Psoas muscle (tissue), 8 donors: ENCODE results near the gene AKAP6. TPM values are rescaled to one million over a fixed set of nuclear protein-coding genes. Genes with fewer than 3 reads are reported as not detected.

Experiments
- ATAC-seq, 4 donors: fragments of 200-7000 bp; cut with Tn5 transposase; one replicate each; pipeline ENCODE4 v1.9.1; 2020; ENCODE audit warnings: moderate library complexity in 3 of 4, mild to moderate bottlenecking in 2 of 4
- DNase-seq, 2 donors: peaks; one replicate each; pipeline ENCODE4 v3.0.0-alpha.2; 2020
- H3K27ac ChIP-seq: fragments of 200-600 bp; one replicate; pipeline ENCODE4 v1.8.0; 2022
- H3K27me3 ChIP-seq, 3 donors: fragments of 200-600 bp in 1 of 3; one replicate each; pipeline versions ENCODE4 v1.6.1 to v1.8.0; 2013 to 2022; ENCODE audit warnings: low read length in 2 of 3, mild to moderate bottlenecking in 2 of 3, moderate library complexity in 1 of 3; ENCODE audit not compliant: insufficient read depth in 3 of 3
- H3K36me3 ChIP-seq, 2 donors: fragments of 200-600 bp in 1 of 2; one replicate each; pipeline versions ENCODE4 v1.6.1 to v1.8.0; 2013 to 2022; ENCODE audit warnings: low read depth in 1 of 2, mild to moderate bottlenecking in 1 of 2, moderate library complexity in 1 of 2; ENCODE audit not compliant: insufficient read depth in 1 of 2
- H3K4me1 ChIP-seq: fragments of 200-600 bp; one replicate; pipeline ENCODE4 v1.8.0; 2022
- H3K4me3 ChIP-seq: fragments of 200-600 bp; one replicate; pipeline ENCODE4 v1.8.0; 2022; ENCODE audit warnings: mild to moderate bottlenecking
- H3K9me3 ChIP-seq: fragments of 200-600 bp; one replicate; pipeline ENCODE4 v1.8.0; 2022
- CTCF ChIP-seq: fragments of 200-600 bp; IDR thresholded peaks from one replicate; pipeline ENCODE4 v1.8.0; 2022; ENCODE audit warnings: antibody characterized with exemption
- WGBS, 3 donors: extraction: QIAGEN DNeasy Blood & Tissue Kit; methylation state at CpG; one replicate each; pipeline versions ENCODE4 v1.1.6 to v1.1.7; 2013; 5-methylcytosine and 5-hydroxymethylcytosine counted together
- intact Hi-C, 2 donors: fragments of 100-400 bp; cut with DNase I; formaldehyde crosslinking; loops; one replicate each; pipeline versions ENCODE4 v1.11.0 to v1.14.2; 2022
- polyA plus RNA-seq, 3 donors: library from polyadenylated mRNA; stranded (reverse); fragments of 200-250 nt; gene quantifications; one replicate each; pipeline ENCODE4 v1.2.3, GENCODE V29; 2013
- total RNA-seq, 4 donors: library from RNA; stranded (reverse); fragmentation: NEBNext Ultra II Directional in 2 of 4; extraction: Animal tissue kit (Norgen Biotek cat#: 25700) in 2 of 4; gene quantifications; one replicate each; pipeline versions ENCODE4 v1.2.1 to v1.2.4, GENCODE V29; 2021 to 2023
- donor health status: healthy with polysubstance abuse.
- donor health status: DM: no; HTN: no; CAD: no; lungs with moderate emphysema.
- donor health status: Bipolar disorder and iron deficiency.
- donor health status: healthy.
- donor health status: DM: yes; HTN: yes; CAD: no.
- donor health status: DM: no; HTN: no; CAD: no.
- donor health status: DM: no; HTN: no; CAD: no.
- donor health status: DM: yes; HTN: yes; CAD: no.

Gene AKAP6
- total and polyA plus RNA-seq, 7 donors, result 9.1 to 173 (median 113) TPM

- intact Hi-C loops, result loop anchor here (10.0 kb wide), 2 partner anchors 51 to 111 kb away; no protein-coding TSS in a partner anchor
- H3K4me3 ChIP-seq, result no peak overlapping the region
- WGBS, 3 donors, result 4 to 15% (median 12%) methylated on average over 1 of the region's 1 CpG
- peak overlapping the region; percentile 7 for H3K27ac ChIP-seq
- H3K9me3 ChIP-seq, result no peaks in the 10 kb centered on the region
- TF ChIP-seq CTCF, result no peak
- H3K4me1 ChIP-seq, result peaks cover 75% of the 10 kb centered on the region
- H3K36me3 ChIP-seq, result no peaks in the 10 kb centered on the region
- DNase-seq (no peak), ATAC-seq (peak; percentile 68 to 84 (median 82))
- H3K27me3 ChIP-seq, result no peaks in the 10 kb centered on the region
These were observed 264.3 kb downstream of the AKAP6 start for GRCh38 chr14:32593290-32593942.

DNA sequence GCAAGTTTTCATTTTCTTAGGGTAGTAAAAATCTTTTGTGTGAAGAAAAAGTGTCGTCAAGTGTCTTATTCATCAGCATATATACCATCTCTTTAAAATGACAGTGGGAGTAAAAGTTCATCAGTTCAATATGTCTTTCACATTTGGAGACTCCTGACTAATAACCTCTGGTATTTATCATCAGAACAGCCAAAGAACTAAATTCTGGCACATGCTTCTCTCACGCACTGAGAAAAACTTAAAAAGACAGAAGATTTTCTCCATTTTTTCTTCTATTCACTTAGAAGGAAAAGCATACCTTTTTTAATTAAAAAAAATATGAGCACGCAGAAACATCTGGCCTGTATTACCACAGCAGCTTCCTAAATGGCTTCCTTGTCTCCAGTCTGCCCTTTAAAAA is 265.7 kb downstream of the AKAP6 start:
- ATAC-seq (no peak), DNase-seq (no peak)
- intact Hi-C loops, result loop anchor here (10.0 kb wide), 2 partner anchors 50 to 110 kb away; no protein-coding TSS in a partner anchor
- Histone ChIP-seq H3K36me3 (peaks cover 0 to 6% of the 10 kb centered on the region in 2 donors), H3K27me3 (no peaks in the 10 kb centered on the region), H3K4me3 (no peak overlapping the region), H3K9me3 (no peaks in the 10 kb centered on the region), H3K4me1 (peaks cover 65% of the 10 kb centered on the region), H3K27ac (no peak overlapping the region)
- 61 to 67% (median 66%) methylated on average over 3 of the region's 3 CpGs for whole genome bisulfite sequencing, 3 donors
- TF ChIP-seq CTCF, result no peak

GRCh38 chr14:32595497-32595896 is 266.4 kb downstream of the AKAP6 start:
- DNase-seq (no peak), ATAC-seq (no peak)
- intact Hi-C loops, result loop anchor here (10.0 kb wide), 2 partner anchors 49 to 109 kb away; no protein-coding TSS in a partner anchor
- H3K4me1 ChIP-seq, result peaks cover 58% of the 10 kb centered on the region
- H3K36me3 ChIP-seq, result peaks cover 0 to 13% of the 10 kb centered on the region in 2 donors
- no peak overlapping the region for H3K27ac ChIP-seq
- H3K4me3 ChIP-seq, result no peak overlapping the region
- H3K9me3 ChIP-seq, result no peaks in the 10 kb centered on the region
- WGBS, 3 donors, result 88 to 98% (median 94%) methylated on average over 4 of the region's 4 CpGs
- no peak for TF ChIP-seq CTCF
- H3K27me3 ChIP-seq, result no peaks in the 10 kb centered on the region

DNA sequence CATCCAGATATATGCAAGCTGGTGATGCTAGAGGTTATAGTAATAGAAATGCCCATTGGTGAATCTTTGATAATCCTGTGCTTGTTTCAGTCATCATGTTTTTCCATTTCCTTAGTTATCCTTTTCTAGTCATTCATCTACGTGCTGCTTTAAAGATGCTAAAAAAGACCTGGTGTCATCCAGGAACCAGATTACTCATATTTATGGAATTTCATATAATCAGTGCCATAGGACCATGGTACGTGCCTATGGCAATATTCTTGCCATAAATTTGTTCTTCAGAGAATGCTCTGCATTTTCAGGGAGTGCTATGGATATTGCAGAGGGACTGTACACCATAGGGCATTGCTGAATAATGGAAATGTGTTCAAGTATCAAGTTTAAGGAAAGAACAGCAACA is 267.3 kb downstream of the AKAP6 start:
- 70 to 85% (median 74%) methylated on average over 2 of the region's 2 CpGs for WGBS, 3 donors
- ATAC-seq (no peak), DNase-seq (no peak)
- intact Hi-C loops, result loop anchor here (10.0 kb wide), 2 partner anchors 48 to 108 kb away; no protein-coding TSS in a partner anchor
- peaks cover 53% of the 10 kb centered on the region for H3K4me1 ChIP-seq
- no peak overlapping the region for H3K27ac ChIP-seq
- H3K4me3 ChIP-seq, result no peak overlapping the region
- peaks cover 0 to 22% of the 10 kb centered on the region in 2 donors for H3K36me3 ChIP-seq
- H3K27me3 ChIP-seq, result no peaks in the 10 kb centered on the region
- no peaks in the 10 kb centered on the region for H3K9me3 ChIP-seq
- no peak for TF ChIP-seq CTCF
